ENCODE data around the gene AHSA1. TPM values are rescaled to one million over a fixed set of nuclear protein-coding genes. Genes with fewer than 3 reads are reported as not detected.

Gene AHSA1
- total RNA-seq, 1 experiment from 2014 or later, result 200 TPM

Small RNAs within 50 kb of the gene (small RNA-seq; reads per million reads assigned to genes)
- gene RF00404, result not detected

Other genes with a start within 250 kb of the AHSA1 start
- not detected in 2 replicates for gene NGB, start 186.9 kb upstream of the AHSA1 start, total RNA-seq (2014; rRNA removed; shearing (Covaris generic); ENCODE audit: low replicate concordance)
- 24.0 and 30.4 TPM in 2 replicates for gene POMT2, start 137.2 kb upstream of the AHSA1 start, total RNA-seq (2014; rRNA removed; shearing (Covaris generic); ENCODE audit: low replicate concordance)
- 44.8 and 55.3 TPM in 2 replicates for gene GSTZ1, start 137.1 kb upstream of the AHSA1 start, total RNA-seq (2014; rRNA removed; shearing (Covaris generic); ENCODE audit: low replicate concordance)
- gene TMED8, start 81.0 kb upstream of the AHSA1 start, total RNA-seq (2014; rRNA removed; shearing (Covaris generic); ENCODE audit: low replicate concordance), result 41.3 and 73.8 TPM in 2 replicates
- gene SAMD15, start 80.7 kb upstream of the AHSA1 start, total RNA-seq (2014; rRNA removed; shearing (Covaris generic); ENCODE audit: low replicate concordance), result 2.2 and 3.3 TPM in 2 replicates
- gene NOXRED1, start 34.6 kb upstream of the AHSA1 start, total RNA-seq (2014; rRNA removed; shearing (Covaris generic); ENCODE audit: low replicate concordance), result 0.60 and 0.97 TPM in 2 replicates
- 33.9 and 39.0 TPM in 2 replicates for gene VIPAS39, start 492 bp upstream of the AHSA1 start, total RNA-seq (2014; rRNA removed; shearing (Covaris generic); ENCODE audit: low replicate concordance)
- 0.11 and 0.89 TPM in 2 replicates for gene ISM2, start 40.7 kb downstream of the AHSA1 start, total RNA-seq (2014; rRNA removed; shearing (Covaris generic); ENCODE audit: low replicate concordance)
- 70.9 and 97.0 TPM in 2 replicates for gene SPTLC2, start 158.5 kb downstream of the AHSA1 start, total RNA-seq (2014; rRNA removed; shearing (Covaris generic); ENCODE audit: low replicate concordance)
- 13.5 and 17.1 TPM in 2 replicates for gene ALKBH1, start 249.9 kb downstream of the AHSA1 start, total RNA-seq (2014; rRNA removed; shearing (Covaris generic); ENCODE audit: low replicate concordance)